Endodermal cell (in vitro differentiated cells): ENCODE results near the gene L3HYPDH. TPM values are rescaled to one million over a fixed set of nuclear protein-coding genes. Genes with fewer than 3 reads are reported as not detected.

Source experiments
- DNase-seq: peaks from one replicate; pipeline ENCODE4 v3.0.0-alpha.2; 2017
- H3K27ac ChIP-seq: 2 replicates; pipeline ENCODE4 v1.5.1; 2013; ENCODE audit warnings: mild to moderate bottlenecking, low read depth, low read length, moderate library complexity
- H3K27me3 ChIP-seq: 2 replicates; pipeline ENCODE4 v1.6.1; 2013; ENCODE audit warnings: mild to moderate bottlenecking, low read length, moderate library complexity; ENCODE audit not compliant: insufficient read depth, control insufficient read depth, poor library complexity, severe bottlenecking
- H3K36me3 ChIP-seq: 2 replicates; pipeline ENCODE4 v1.7.0; 2013; ENCODE audit warnings: mild to moderate bottlenecking, low read length, moderate library complexity; ENCODE audit not compliant: control insufficient read depth, insufficient read depth
- H3K4me1 ChIP-seq: one replicate; pipeline ENCODE4 v1.7.0; 2013; ENCODE audit warnings: low read length; ENCODE audit not compliant: control insufficient read depth, insufficient read depth
- H3K4me3 ChIP-seq: 2 replicates; pipeline ENCODE4 v1.5.1; 2013; ENCODE audit warnings: mild to moderate bottlenecking, low read length, moderate library complexity
- H3K9ac ChIP-seq: 2 replicates; pipeline ENCODE4 v1.6.1; 2013; ENCODE audit warnings: mild to moderate bottlenecking, low read length, moderate library complexity; ENCODE audit not compliant: poor library complexity, severe bottlenecking; ENCODE audit errors: extremely low read depth
- H3K9me3 ChIP-seq: 2 replicates; pipeline ENCODE4 v1.6.1; 2013; ENCODE audit warnings: mild to moderate bottlenecking, low read length, moderate library complexity; ENCODE audit not compliant: control insufficient read depth
- H3K27ac Mint-ChIP-seq: 2 replicates; pipeline ENCODE4 v1.8.0; 2020; ENCODE audit warnings: mixed read lengths
- H3K27me3 Mint-ChIP-seq: 2 replicates; pipeline ENCODE4 v1.8.0; 2021; ENCODE audit warnings: mild to moderate bottlenecking, mixed read lengths; ENCODE audit not compliant: insufficient read depth
- H3K36me3 Mint-ChIP-seq: 2 replicates; pipeline ENCODE4 v1.8.0; 2020; ENCODE audit warnings: low read depth, mixed read lengths
- H3K4me1 Mint-ChIP-seq: 2 replicates; pipeline ENCODE4 v1.8.0; 2020; ENCODE audit warnings: mixed read lengths
- H3K4me3 Mint-ChIP-seq: 2 replicates; pipeline ENCODE4 v1.8.0; 2020; ENCODE audit warnings: mild to moderate bottlenecking, moderate library complexity, mixed read lengths
- H3K9me3 Mint-ChIP-seq: 2 replicates; pipeline ENCODE4 v1.8.0; 2020; ENCODE audit warnings: mild to moderate bottlenecking, mixed read lengths
- CTCF ChIP-seq: fragments of 200-600 bp; sonication (generic); conservative IDR thresholded peaks from 2 replicates; pipeline ENCODE4 v1.5.0; 2021; ENCODE audit warnings: antibody characterized with exemption, mild to moderate bottlenecking
- WGBS, 2 experiments: methylation state at CpG; one replicate each; pipeline versions ENCODE4 v1.1.5 to v1.1.7; 2013; ENCODE audit warnings: missing lambda C conversion rate in 2 of 2, mixed read lengths in 1 of 2; ENCODE audit not compliant: insufficient coverage in 1 of 2, insufficient read length in 1 of 2; 5-methylcytosine and 5-hydroxymethylcytosine counted together
- total RNA-seq, 2 donors: library from RNA; stranded (reverse); fragmentation: NEBNext Ultra II Directional in 1 of 2; extraction: Animal tissue kit (Norgen Biotek cat#: 25700) in 1 of 2; gene quantifications; 2 replicates in 1 of 2; 3 replicates in 1 of 2; pipeline ENCODE4 v1.2.1, GENCODE V29; 2021

The L3HYPDH gene
- total RNA-seq, 2 donors from 2014 or later, result 24.7 to 30.3 TPM

DNA sequence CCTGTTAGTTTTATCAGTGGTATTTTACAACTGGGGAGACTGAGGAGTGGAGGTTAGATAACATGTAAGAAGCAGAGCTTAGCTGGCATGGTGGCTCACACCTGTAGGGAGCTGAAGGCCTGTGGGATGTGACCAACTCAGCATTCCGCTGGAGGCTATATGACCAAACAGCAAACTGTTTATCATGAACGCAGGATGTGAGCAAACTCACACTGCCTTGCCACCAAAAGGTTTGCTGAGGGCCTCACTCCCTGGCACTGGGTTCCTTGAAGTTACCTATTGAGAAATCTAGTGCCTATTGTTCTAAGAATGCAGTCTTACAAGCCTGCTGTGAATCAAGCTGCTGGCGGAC is 23.5 kb upstream of the L3HYPDH start:
- Histone ChIP-seq H3K4me1 (peaks cover 3% of the 10 kb centered on the region), H3K36me3 (peaks cover 21% of the 10 kb centered on the region), H3K4me3 (no peak overlapping the region), H3K9me3 (no peaks in the 10 kb centered on the region), H3K9ac (no peak overlapping the region), H3K27ac (no peak overlapping the region), H3K27me3 (no peaks in the 10 kb centered on the region)
- H3K4me1 Mint-ChIP-seq, result peaks cover 9% of the 10 kb centered on the region
- H3K27ac Mint-ChIP-seq, result peak overlapping the region; percentile 11
- H3K27me3 Mint-ChIP-seq, result peaks cover 3% of the 10 kb centered on the region
- TF ChIP-seq CTCF, result no peak
- DNase-seq, result peak; percentile 54
- H3K4me3 Mint-ChIP-seq, result no peak overlapping the region
- H3K9me3 Mint-ChIP-seq, result no peaks in the 10 kb centered on the region
- H3K36me3 Mint-ChIP-seq, result peaks cover 11% of the 10 kb centered on the region
- WGBS, 2 experiments, result 67 to 82% methylated on average over 1 to 3 of the region's 3 CpGs

DNA sequence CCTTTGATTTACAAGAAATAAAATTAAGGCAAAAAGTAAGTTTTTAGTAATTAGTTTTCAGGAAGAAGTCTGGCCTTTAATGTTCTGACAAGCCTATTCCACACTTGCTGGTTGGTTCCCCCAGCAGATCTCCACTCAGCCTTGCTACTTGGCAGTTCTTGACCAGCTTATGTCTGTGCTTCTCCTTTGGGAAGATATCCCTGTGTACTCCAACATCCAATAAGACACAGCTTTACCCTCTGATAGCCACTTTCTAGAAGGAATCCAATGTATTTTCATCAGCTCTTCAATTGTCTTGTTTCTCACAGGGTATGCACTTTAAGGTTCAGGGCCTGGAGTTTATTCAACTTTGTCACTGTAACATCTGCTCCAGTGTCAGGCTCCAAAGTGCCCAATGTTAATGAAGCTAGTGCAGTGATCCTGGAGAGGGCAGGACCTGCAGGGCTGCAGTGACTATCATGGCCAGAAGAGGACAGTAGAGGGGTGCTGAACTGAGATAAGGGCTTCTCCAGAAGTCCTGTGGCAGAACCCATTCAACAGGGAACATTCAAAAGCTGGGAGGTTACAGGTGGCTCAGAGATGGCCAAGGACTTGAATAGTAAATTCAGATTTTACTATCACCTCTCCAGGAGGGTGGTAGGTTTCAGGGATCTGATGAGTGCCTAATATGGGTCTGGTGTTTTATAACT is 23.0 kb upstream of the L3HYPDH start:
- DNase-seq, result peak; percentile 97
- H3K27me3 Mint-ChIP-seq, result peaks cover 3% of the 10 kb centered on the region
- H3K4me1 Mint-ChIP-seq, result peaks cover 9% of the 10 kb centered on the region
- Histone ChIP-seq H3K27me3 (no peaks in the 10 kb centered on the region), H3K4me1 (peaks cover 3% of the 10 kb centered on the region), H3K27ac (no peak overlapping the region), H3K36me3 (peaks cover 24% of the 10 kb centered on the region), H3K9me3 (no peaks in the 10 kb centered on the region), H3K9ac (no peak overlapping the region), H3K4me3 (no peak overlapping the region)
- no peaks in the 10 kb centered on the region for H3K9me3 Mint-ChIP-seq
- H3K27ac Mint-ChIP-seq, result peak overlapping the region; percentile 11
- H3K36me3 Mint-ChIP-seq, result peaks cover 14% of the 10 kb centered on the region
- peak; percentile 97 for TF ChIP-seq CTCF
- no peak overlapping the region for H3K4me3 Mint-ChIP-seq

DNA sequence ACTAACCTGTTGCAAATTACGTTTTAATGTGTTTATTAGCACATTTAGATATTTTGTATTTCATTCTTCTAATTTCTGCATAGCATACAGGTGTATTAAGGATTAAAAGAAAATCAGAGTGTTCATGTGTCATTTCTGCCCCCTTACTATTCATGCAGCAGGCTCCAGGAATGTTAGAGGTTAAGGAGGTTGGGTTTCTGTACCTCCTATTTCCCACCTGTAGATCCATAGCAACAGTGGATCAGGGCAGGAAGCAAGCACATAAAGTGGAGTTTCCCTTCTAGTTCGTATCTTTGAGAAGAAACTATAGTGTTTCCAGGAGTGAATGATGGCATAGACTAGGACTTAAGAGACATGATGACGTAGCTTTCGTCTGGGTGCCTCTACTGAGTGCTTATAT is 19.0 kb upstream of the L3HYPDH start:
- H3K9me3 Mint-ChIP-seq, result no peaks in the 10 kb centered on the region
- H3K4me3 Mint-ChIP-seq, result no peak overlapping the region
- peaks cover 61% of the 10 kb centered on the region for H3K36me3 ChIP-seq
- H3K27ac ChIP-seq, result no peak overlapping the region
- no peak for DNase-seq
- no peaks in the 10 kb centered on the region for H3K27me3 ChIP-seq
- 84 to 87% methylated on average over 3 of the region's 4 CpGs for WGBS, 2 experiments
- H3K4me1 ChIP-seq, result peaks cover 3% of the 10 kb centered on the region
- H3K9ac ChIP-seq, result no peak overlapping the region
- peaks cover 23% of the 10 kb centered on the region for H3K36me3 Mint-ChIP-seq
- no peaks in the 10 kb centered on the region for H3K9me3 ChIP-seq
- no peaks in the 10 kb centered on the region for H3K27me3 Mint-ChIP-seq
- H3K4me1 Mint-ChIP-seq, result peaks cover 9% of the 10 kb centered on the region
- H3K27ac Mint-ChIP-seq, result no peak overlapping the region
- no peak overlapping the region for H3K4me3 ChIP-seq
- TF ChIP-seq CTCF, result no peak
